ENCODE measurements around the gene GALNT14.
A peak's percentile ranks its signal among the peaks of the same experiment; 100 is the strongest.
"Not testable (repeated sequence)": the region's sequence is repeated elsewhere in the genome, so short reads cannot be mapped to it uniquely, and the experiment has no call there.

Gene GALNT14

GRCh38 chr2:31138037-31138962 lies at the start of gene GALNT14:
Gene GALNT14 (minus strand): TSS chr2:31138440. CDS start chr2:31138086, 354 bp downstream.
- DNase-seq, result no peak

DNA sequence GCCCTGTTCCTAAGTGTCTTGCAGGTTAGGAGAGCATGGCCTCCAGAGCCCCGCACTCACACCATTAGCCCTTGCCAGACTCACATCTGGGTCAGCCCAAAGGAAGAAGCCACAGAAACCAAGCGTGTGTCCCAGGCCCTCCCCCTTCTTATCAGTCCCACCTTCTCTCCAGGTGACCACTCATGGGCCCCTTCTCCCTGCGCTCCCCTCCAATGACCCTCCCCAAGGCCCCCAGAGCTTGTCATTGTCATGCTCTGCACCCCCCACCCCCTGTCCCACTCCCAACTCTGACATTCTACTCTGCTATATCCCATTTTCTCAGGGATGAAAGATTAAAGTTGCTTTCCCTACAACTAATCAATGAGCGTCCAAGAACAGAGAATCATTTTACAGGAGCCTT lies 48.9 kb upstream of the GALNT14 start:
- no peak for DNase-seq

GRCh38 chr2:31183973-31184372 lies 45.7 kb upstream of the GALNT14 start:
- not testable (repeated sequence) for DNase-seq

DNA sequence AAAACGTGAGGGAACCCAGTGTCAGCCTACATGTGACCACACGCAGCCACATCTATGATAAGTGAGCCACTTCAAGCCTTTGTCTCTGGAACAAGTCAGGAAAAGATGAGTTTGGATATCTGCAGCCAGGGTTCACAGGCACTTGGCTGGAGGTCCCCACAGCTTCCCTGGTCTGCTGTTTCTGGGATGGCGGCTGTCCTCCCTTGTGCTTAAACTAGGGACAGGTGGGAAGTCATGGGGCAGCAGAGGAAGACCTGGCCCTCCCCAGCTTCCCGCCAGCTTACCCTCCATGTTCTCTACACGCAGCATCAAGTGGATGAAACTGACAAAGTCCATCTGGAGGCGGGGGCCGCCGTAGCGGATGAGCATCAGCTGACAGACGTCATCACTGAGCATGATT lies 38.5 kb upstream of the GALNT14 start:
- no peak for DNase-seq

- DNase-seq, result no peak
Observed at GRCh38 chr2:31171142-31171541, 32.9 kb upstream of the GALNT14 start.

DNA sequence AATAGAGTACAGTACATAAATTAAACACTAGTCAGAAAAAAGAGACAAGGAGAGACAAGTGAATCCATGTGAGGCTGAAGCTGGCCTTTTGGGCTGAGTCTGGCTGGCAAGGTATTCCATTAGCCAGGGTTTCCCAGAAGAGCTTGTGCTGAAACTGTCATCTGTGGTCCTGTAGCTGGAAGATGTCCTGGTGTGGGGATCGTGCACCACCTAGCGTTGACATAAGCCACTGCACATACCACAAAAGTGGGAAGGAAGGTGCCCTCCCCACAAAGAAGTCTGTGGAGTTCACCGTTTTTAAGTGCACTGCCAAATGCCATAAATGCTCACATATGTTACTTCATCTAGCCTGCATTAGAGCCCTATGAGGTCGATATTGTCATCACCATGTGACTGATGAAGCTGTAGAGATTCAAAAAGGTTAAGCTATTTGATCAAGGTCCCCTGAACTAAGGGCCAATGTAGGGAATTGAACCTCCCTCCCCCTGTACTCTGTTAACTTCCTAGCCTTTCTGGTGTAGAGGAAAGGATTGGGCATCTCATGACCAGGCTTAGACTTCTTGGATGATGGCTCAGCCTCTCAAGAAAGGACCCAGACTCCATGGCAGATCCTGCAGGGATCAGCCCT lies 31.9 kb upstream of the GALNT14 start:
- DNase-seq, result peak; percentile 52

- no peak for DNase-seq
Observed at GRCh38 chr2:31168291-31168690, 30.1 kb upstream of the GALNT14 start.

- DNase-seq, result no peak
Observed at GRCh38 chr2:31166925-31167324, 28.7 kb upstream of the GALNT14 start.

- DNase-seq, result no peak
Observed at GRCh38 chr2:31163011-31163539, 24.8 kb upstream of the GALNT14 start.

DNA sequence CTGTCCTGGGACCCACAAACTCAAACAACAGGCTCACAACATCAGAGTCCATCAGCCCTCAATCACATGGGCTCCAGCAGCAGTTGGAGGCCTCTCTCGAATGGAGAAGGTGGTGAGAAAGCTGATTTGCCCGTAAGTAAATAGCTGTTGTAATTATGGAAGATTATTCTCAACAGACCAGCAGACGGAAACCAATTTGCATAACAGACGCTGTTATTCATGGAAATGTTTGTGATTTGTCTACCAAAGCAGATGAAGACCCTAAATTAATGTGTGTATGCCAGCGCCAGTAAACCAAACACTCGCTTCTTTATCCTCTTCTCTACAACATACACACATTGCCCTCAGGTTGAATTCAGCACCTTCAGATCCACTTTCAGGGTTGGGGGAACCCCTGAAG lies 23.4 kb upstream of the GALNT14 start:
- no peak for DNase-seq

DNA sequence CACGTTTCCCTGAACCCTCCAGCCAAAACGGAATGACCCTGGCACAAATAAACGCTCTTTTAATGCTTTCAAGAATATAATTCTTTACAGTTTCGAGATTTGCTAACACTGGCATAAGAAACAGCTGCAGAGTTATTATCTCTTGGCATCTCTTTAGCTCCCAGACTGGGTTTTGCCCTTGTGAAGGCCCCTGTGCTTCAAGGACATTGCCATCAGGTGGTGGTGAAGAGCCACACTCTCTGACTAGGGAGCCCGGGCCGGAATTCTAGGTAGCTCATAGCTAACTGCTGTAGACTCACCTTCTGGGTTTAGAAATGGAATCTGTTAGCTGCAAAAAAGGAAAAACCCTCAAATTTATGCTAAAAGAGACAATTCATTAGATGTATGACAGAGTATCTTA lies 13.3 kb upstream of the GALNT14 start:
- no peak for DNase-seq

- no peak for DNase-seq
Observed at GRCh38 chr2:31150120-31150670, 12.0 kb upstream of the GALNT14 start.

DNA sequence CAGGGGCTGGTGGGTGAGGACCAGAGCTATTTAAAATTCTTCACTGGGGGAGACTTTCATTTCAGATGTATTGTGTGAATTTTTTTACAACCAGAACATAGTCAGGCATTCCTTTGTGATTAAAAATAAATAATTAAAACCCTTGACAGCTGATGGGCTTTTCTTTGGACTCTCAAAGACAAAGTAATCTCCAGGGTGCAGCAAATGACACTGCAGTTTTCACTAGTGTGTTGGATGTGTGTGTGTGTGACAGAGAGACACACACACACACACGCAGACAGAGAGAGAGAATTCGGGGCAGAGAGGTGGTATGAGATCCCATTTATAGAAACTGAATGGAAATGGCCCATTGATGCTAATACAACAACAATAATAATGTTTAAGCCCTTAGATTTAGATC lies 10.3 kb upstream of the GALNT14 start:
- DNase-seq, result no peak

- no peak for DNase-seq
Observed at GRCh38 chr2:31147645-31148044, 9.4 kb upstream of the GALNT14 start.

- no peak for DNase-seq
Observed at GRCh38 chr2:31142110-31142509, 3.9 kb upstream of the GALNT14 start.

DNA sequence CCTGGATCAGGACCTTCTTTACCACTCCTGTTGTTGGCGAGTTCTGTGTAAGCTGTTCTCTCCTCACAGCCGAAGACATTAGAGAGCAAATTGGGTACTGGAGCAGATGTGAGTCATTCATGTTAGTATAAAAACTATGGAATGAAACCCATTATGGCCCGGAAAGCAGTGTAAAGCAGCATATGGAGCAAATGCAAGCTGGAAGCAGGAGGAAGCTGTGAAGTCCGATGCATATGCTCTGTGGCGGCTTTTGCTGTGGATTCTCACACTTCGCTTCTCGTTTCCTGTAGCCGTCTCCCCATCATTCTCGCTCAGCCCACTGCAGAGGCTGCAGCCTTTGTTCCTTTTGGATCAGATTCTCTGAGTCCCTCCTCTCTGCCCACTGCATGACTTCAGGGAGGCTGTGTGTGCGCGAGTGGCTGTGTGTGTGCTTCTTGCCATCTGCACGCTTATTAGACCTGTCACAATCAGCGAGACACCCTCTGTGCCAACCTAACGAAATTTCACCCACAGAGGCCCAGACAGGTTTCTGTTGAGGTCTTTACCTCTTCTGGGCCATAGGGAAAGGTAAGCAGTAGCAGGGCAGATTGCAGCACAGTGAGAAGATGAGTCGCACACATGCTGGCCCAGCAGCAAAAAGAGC lies 3.3 kb upstream of the GALNT14 start:
- DNase-seq, result no peak

DNA sequence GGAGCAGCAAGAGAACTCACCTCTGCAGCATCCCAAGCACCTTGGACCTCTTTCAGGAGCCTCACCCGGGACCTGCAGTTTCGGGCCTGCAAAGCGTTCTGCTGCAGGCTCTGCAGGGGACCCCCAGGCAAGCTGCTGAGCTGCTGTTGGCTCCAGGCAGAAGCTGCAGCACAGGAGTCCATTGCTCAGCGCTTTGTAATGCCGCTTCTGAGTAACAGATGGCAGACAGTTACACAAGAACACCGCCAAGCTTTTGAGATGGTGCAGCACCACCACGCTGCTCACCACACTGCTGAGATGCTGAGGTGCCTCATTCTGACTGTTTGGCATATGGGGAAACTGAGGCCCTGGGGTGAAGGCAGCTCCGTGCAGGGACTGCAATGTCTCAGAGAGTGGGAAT lies 1.9 kb upstream of the GALNT14 start:
- DNase-seq, result no peak

DNA sequence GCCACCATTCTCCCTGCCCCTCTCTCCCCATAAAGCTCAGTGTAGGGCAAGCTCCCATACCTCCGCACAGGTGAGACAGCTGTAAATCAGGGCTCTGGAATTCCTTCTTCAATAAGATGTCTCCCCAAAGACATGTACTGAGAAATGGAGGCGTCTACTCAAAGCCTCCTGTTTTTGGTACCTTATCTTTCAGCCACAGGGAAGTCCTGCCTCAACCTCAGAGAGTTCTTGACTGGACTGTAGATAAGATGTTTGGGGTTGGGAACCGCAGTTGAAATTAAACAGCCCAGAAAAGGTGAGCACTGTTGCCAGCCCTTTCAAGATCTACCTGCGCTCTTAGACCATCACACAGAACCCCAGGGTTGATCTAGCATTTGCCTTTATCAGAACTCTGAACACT lies 1.4 kb upstream of the GALNT14 start:
- DNase-seq, result no peak

GRCh38 chr2:31137211-31138036 lies 816 bp downstream of the GALNT14 start:
- no peak for DNase-seq

DNA sequence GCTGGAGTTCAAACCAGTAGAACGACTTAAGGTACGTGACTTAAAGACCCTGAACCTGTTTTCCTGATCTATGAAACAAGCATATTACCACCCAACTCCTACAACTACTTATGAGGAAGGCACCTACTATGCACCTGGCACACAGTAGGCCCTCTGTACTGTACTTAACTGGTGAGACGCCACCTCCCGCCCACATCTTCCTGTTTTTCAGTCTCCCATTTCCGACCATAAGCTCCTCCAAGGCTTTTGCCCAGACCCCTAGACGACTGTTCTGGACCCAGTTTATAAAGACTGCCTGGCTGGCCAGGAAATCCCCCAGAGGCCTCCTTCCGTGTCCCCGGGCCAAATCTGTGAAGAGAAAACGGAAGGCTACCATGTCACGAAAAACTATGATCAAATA lies 1.5 kb downstream of the GALNT14 start:
- no peak for DNase-seq

DNA sequence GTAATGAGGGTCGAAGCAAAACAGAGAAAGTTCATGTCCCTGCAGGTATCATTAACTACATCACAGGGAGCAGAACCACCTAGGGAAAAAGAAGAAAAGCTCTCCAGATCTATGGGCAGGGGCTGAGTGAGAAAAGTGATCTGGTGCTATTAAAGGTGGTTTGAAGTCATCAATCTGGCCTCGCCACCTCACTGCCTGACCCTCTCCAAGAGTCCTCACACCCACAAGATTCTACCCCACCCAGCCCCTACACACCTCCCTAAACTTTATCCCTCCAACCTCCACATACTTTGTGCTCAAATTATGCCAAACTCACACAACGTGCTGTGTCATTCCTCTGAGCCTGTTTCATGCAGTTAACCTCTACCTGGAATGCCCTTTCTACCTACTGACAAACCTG lies 2.2 kb downstream of the GALNT14 start:
- no peak for DNase-seq

DNA sequence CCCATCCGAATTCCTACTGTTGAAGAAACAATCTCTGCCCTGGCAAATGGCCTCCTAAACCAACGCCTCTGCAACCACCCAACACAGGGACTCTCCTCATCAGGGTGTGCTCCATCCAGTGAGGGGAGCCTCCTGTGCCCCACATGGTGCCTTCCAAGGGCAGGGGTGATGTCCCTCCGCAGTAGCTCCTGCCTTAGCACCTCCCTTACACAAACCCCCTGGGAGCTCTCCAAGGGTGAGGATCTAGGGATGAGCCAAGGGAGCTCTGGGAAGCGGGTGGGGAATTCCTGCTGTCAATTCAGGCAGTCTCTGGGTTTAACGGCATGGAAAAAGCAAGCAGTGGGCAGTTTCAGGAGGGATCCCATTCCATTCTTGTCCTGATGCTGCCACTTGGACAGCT lies 3.8 kb downstream of the GALNT14 start:
- no peak for DNase-seq
